ENCODE data around the gene CHFR.
"Not testable (repeated sequence)": the region's sequence is repeated elsewhere in the genome, so short reads cannot be mapped to it uniquely, and the experiment has no call there.

CHFR gene

GRCh38 chr12:132836795-132837331 lies 50.5 kb downstream of the CHFR start:
- DNase-seq (ENCODE audit: low spot score): peak; percentile 59
- no peak for TF ChIP-seq CTCF (IDR thresholded peaks at IDR 0.05; ENCODE audit: extremely low read depth, missing control alignments)

- not testable (repeated sequence) for DNase-seq (ENCODE audit: low spot score)
Measured at GRCh38 chr12:132836230-132836629, 51.2 kb downstream of the CHFR start.

GRCh38 chr12:132835076-132836025 lies 52.1 kb downstream of the CHFR start:
- no peak for TF ChIP-seq CTCF (IDR thresholded peaks at IDR 0.05; ENCODE audit: extremely low read depth, missing control alignments)
- no peak for DNase-seq (ENCODE audit: low spot score)

GRCh38 chr12:132834181-132834711 lies 53.2 kb downstream of the CHFR start:
- DNase-seq (ENCODE audit: low spot score): no peak

GRCh38 chr12:132833341-132833740 lies 54.1 kb downstream of the CHFR start:
- no peak for DNase-seq (ENCODE audit: low spot score)
- TF ChIP-seq CTCF (IDR thresholded peaks at IDR 0.05; ENCODE audit: extremely low read depth, missing control alignments): no peak

More at GRCh38 chr12:132834181-132834711, 53.2 kb downstream of the CHFR start:
- TF ChIP-seq CTCF (IDR thresholded peaks at IDR 0.05; ENCODE audit: extremely low read depth, missing control alignments): no peak

GRCh38 chr12:132831771-132832170 lies 55.6 kb downstream of the CHFR start:
- no peak for TF ChIP-seq CTCF (IDR thresholded peaks at IDR 0.05; ENCODE audit: extremely low read depth, missing control alignments)
- no peak for DNase-seq (ENCODE audit: low spot score)

- peak; percentile 99 for DNase-seq (ENCODE audit: low spot score)
- TF ChIP-seq CTCF (IDR thresholded peaks at IDR 0.05; ENCODE audit: extremely low read depth, missing control alignments): no peak
Measured at GRCh38 chr12:132828706-132829534, 58.5 kb downstream of the CHFR start, which contains the start of gene GOLGA3. Gene GOLGA3, minus strand, starts transcription at chr12:132828869. Its CDS starts 6,741 bp downstream, at chr12:132822128.

Measured in GM20000 (cell line).